ENCODE data around the gene DPM3.

The DPM3 gene

DNA sequence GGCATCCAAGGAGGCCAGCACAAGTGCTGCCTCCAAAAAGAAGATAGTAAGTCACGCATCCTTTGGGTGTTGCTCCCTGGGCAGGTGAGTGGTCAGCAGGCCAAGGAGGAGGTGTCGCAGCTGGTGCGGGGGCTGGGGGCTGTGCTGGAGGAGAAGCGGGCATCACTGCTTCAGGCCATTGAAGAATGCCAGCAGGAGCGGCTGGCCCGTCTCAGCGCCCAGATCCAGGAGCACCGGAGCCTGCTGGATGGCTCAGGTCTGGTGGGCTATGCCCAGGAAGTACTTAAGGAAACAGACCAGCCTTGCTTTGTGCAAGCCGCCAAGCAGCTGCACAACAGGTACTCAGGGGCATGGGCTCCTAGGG lies 37.6 kb upstream of the DPM3 start:
- TF ChIP-seq, protein P1, sequence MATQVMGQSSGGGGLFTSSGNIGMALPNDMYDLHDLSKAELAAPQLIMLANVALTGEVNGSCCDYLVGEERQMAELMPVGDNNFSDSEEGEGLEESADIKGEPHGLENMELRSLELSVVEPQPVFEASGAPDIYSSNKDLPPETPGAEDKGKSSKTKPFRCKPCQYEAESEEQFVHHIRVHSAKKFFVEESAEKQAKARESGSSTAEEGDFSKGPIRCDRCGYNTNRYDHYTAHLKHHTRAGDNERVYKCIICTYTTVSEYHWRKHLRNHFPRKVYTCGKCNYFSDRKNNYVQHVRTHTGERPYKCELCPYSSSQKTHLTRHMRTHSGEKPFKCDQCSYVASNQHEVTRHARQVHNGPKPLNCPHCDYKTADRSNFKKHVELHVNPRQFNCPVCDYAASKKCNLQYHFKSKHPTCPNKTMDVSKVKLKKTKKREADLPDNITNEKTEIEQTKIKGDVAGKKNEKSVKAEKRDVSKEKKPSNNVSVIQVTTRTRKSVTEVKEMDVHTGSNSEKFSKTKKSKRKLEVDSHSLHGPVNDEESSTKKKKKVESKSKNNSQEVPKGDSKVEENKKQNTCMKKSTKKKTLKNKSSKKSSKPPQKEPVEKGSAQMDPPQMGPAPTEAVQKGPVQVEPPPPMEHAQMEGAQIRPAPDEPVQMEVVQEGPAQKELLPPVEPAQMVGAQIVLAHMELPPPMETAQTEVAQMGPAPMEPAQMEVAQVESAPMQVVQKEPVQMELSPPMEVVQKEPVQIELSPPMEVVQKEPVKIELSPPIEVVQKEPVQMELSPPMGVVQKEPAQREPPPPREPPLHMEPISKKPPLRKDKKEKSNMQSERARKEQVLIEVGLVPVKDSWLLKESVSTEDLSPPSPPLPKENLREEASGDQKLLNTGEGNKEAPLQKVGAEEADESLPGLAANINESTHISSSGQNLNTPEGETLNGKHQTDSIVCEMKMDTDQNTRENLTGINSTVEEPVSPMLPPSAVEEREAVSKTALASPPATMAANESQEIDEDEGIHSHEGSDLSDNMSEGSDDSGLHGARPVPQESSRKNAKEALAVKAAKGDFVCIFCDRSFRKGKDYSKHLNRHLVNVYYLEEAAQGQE (IDR thresholded peaks at IDR 0.05; ENCODE audit: insufficient read depth in 1 of 2, low read depth in 2 of 2, low read length in 2 of 2) = no peak
- TF ChIP-seq SIN3A (IDR thresholded peaks at IDR 0.05; ENCODE audit: borderline replicate concordance, insufficient read depth, low read length) (no peak), POLR2AphosphoS5 (IDR thresholded peaks at IDR 0.05; ENCODE audit: low read depth, low read length) (no peak), FOXP2 (optimal IDR thresholded peaks at IDR 0.05; ENCODE audit: borderline replicate concordance, extremely low read depth, extremely low read length, insufficient read depth) (no peak), TAF1 (IDR thresholded peaks at IDR 0.05; ENCODE audit: borderline replicate concordance, insufficient read depth, low read length) (no peak)

DNA sequence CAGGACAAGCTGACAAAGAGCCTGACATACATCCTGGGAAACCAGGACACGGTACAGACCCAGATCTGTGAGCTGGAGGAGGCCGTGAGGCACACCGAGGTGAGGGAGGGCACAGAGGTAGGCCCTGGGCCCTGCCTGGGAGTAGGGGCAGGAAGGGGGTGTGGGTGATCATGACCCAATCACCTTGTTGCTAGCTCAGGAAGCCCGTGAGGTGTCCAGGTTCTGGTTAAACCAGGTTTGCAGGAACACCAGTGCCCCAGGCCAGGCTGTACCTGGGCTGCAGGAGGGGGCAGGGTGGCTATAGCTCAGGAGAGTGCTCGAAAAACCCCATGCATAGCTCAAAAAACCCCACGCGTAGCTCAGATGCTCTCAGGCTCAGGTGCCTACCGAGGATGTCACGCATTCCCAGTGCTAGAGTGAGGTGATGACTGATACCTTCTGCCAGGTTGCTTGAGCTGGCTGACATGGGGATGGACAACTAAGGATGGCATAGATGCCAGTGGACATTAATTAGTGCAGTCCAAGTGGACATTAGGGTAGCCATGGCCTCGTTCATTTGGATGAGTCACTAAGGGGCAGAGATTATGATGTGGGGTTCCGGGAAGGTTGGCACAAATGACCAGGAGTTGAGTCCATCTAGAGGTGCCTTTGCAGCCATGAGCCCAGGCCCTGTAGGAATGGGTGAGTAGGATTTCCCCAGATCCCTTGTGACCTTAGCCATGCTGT lies 37.0 kb upstream of the DPM3 start:
- TF ChIP-seq POLR2AphosphoS5 (IDR thresholded peaks at IDR 0.05; ENCODE audit: low read depth, low read length) (no peak), FOXP2 (optimal IDR thresholded peaks at IDR 0.05; ENCODE audit: borderline replicate concordance, extremely low read depth, extremely low read length, insufficient read depth) (no peak)

DNA sequence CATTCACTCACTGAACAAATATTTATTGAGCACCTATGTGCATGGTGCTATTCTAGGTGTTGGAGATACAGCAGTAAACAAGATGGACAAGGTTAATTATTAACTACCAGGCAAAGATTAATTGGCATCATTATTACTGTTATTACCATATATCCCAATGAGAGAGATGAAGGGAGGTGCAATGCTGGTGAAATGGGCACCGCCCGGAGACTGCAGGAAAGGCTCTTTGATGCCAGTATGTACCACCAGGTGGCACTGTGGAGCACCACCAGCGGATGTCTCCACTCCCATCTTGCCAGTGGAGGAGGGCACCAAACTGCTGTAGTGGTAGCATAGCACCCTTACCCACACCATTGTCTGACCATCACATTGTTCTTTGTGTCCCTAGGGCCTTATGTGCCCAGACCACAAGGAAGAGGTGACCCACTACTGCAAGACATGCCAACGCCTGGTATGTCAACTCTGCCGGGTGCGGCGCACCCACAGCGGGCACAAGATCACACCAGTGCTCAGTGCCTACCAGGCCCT lies 36.3 kb upstream of the DPM3 start:
- TF ChIP-seq SIN3A (IDR thresholded peaks at IDR 0.05; ENCODE audit: borderline replicate concordance, insufficient read depth, low read length) (no peak), FOXP2 (optimal IDR thresholded peaks at IDR 0.05; ENCODE audit: borderline replicate concordance, extremely low read depth, extremely low read length, insufficient read depth) (no peak), POLR2AphosphoS5 (IDR thresholded peaks at IDR 0.05; ENCODE audit: low read depth, low read length) (no peak), TAF1 (IDR thresholded peaks at IDR 0.05; ENCODE audit: borderline replicate concordance, insufficient read depth, low read length) (no peak)
- TF ChIP-seq, protein P1 (IDR thresholded peaks at IDR 0.05; ENCODE audit: insufficient read depth in 1 of 2, low read depth in 2 of 2, low read length in 2 of 2) = no peak

DNA sequence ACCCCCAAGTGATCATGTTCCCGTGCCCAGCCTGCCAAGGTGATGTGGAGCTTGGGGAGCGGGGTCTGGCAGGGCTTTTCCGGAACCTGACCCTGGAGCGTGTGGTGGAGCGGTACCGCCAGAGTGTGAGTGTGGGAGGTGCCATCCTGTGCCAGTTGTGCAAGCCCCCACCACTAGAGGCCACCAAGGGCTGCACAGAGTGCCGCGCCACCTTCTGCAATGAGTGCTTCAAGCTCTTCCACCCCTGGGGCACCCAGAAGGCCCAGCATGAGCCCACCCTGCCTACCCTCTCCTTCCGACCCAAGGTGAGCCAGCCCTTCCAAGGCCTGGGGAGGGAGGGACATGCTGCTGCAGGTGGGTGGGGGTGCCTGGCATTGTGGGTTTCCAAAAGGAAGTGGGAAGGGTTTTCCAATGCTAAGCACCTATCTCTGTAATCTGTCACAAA lies 35.6 kb upstream of the DPM3 start:
- TF ChIP-seq TAF1 (IDR thresholded peaks at IDR 0.05; ENCODE audit: borderline replicate concordance, insufficient read depth, low read length) (no peak), FOXP2 (optimal IDR thresholded peaks at IDR 0.05; ENCODE audit: borderline replicate concordance, extremely low read depth, extremely low read length, insufficient read depth) (no peak), SIN3A (IDR thresholded peaks at IDR 0.05; ENCODE audit: borderline replicate concordance, insufficient read depth, low read length) (no peak), POLR2AphosphoS5 (IDR thresholded peaks at IDR 0.05; ENCODE audit: low read depth, low read length) (no peak)
- TF ChIP-seq, protein P1 (IDR thresholded peaks at IDR 0.05; ENCODE audit: insufficient read depth in 1 of 2, low read depth in 2 of 2, low read length in 2 of 2) = no peak

DNA sequence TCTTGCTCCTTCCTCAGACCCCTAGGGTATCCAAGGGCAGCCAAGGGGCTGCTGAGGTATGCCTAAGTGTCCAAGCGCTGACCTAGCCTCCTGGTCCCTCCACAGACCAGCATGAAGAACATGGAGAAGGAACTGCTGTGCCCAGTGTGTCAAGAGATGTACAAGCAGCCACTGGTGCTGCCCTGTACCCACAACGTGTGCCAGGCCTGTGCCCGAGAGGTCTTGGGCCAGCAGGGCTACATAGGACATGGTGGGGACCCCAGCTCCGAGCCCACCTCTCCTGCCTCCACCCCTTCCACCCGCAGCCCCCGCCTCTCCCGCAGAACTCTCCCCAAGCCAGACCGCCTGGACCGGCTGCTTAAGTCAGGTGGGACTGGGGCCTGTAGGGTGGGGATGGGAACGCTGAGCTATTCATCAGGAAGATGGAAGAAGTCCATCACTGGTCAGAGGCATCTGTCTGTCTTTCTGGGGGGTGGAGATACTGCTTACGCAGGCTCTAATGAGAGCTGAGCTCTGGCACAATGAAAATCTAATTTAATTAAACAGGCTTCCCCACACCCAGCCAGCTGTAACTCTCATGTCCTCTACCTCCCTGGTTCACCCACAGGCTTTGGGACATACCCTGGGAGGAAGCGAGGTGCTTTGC lies 35.1 kb upstream of the DPM3 start:
- TF ChIP-seq POLR2AphosphoS5 (IDR thresholded peaks at IDR 0.05; ENCODE audit: low read depth, low read length) (no peak), SIN3A (IDR thresholded peaks at IDR 0.05; ENCODE audit: borderline replicate concordance, insufficient read depth, low read length) (no peak), TAF1 (IDR thresholded peaks at IDR 0.05; ENCODE audit: borderline replicate concordance, insufficient read depth, low read length) (no peak), FOXP2 (optimal IDR thresholded peaks at IDR 0.05; ENCODE audit: borderline replicate concordance, extremely low read depth, extremely low read length, insufficient read depth) (no peak)
- TF ChIP-seq, protein P1 (IDR thresholded peaks at IDR 0.05; ENCODE audit: insufficient read depth in 1 of 2, low read depth in 2 of 2, low read length in 2 of 2) = no peak

Measured in PFSK-1 (cell line).